Measurements from ENCODE around the gene HPN.
"Not testable (repeated sequence)": the region's sequence is repeated elsewhere in the genome, so short reads cannot be mapped to it uniquely, and the experiment has no call there.

Gene HPN

DNA sequence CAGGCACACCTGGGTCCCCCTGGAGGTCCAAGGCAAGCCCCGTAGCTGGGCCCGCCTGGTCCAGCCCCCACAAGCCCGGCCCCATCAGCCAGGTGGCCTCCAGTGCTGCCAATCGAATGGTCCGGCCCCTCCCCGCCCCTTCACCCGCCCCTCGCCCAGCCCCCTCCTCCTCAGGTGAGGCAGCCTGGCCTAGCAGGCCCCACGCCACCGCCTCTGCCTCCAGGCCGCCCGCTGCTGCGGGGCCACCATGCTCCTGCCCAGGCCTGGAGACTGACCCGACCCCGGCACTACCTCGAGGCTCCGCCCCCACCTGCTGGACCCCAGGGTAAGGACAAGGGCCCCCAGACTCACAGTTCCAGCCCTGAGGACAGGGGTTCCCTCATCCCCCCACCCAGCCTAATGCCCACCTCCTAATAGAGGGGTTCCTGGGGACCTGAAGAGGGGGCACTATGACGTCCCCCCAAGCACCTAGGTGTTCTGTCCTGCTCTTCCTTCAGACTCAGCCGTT lies at the start of gene HPN:
HPN (plus strand) TSS at position 174 of the 508 bp plus-strand sequence. CDS start 786 bp downstream, outside the sequence.
- DNase-seq: no peak

- not testable (repeated sequence) for DNase-seq
Measured at GRCh38 chr19:34992582-34992981, 48.9 kb upstream of the HPN start.

GRCh38 chr19:34994286-34994642 lies 47.3 kb upstream of the HPN start:
- DNase-seq: no peak

DNA sequence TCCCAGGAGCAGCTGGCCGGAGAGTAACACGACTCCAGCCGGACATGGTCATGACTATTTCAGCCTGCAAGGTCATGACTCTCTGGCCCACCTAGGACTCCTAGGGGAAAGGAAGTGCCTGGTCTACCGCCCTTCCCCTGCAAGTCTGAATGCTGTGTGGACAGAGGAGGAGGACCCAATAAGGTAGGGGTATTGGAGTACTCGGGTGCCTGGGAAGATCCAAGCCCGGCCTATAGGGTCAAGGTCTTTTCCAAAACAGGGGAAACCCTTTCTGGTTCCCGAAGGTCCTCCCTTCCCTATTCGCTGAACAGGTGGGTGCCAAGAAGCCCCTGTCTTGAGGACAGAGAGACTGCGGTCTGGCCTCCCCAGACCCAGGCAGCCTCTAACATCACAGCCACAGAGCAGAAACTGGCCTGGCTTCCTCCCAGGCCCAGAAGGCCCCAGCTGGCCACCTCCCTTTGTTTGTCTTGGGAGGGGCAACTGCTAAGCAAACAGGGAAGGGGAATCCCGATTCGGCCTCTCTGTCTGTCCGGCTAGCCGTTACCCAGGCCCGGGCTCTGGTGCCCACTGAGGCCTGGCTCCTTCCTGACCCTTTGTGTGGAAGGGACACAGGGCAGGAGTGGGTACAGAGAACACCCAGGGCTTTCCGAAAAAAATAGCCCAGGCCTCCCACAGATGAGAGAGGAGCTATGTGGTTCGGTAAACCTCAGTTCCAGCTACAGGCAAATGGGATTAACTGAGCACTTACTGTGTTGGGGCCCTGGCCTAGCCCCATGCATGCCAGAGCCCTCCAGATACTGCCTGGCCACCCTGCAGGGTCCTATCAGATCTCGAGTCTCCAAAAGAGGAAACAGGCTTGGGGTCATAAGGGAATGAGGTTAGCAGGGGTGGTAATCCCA lies 46.6 kb upstream of the HPN start:
- DNase-seq: no peak

- DNase-seq: no peak
Measured at GRCh38 chr19:34995551-34995950, 46.0 kb upstream of the HPN start.

- no peak for DNase-seq
Measured at GRCh38 chr19:34997071-34997617, 44.4 kb upstream of the HPN start.

GRCh38 chr19:34998224-34998623 lies 43.3 kb upstream of the HPN start:
- not testable (repeated sequence) for DNase-seq

DNA sequence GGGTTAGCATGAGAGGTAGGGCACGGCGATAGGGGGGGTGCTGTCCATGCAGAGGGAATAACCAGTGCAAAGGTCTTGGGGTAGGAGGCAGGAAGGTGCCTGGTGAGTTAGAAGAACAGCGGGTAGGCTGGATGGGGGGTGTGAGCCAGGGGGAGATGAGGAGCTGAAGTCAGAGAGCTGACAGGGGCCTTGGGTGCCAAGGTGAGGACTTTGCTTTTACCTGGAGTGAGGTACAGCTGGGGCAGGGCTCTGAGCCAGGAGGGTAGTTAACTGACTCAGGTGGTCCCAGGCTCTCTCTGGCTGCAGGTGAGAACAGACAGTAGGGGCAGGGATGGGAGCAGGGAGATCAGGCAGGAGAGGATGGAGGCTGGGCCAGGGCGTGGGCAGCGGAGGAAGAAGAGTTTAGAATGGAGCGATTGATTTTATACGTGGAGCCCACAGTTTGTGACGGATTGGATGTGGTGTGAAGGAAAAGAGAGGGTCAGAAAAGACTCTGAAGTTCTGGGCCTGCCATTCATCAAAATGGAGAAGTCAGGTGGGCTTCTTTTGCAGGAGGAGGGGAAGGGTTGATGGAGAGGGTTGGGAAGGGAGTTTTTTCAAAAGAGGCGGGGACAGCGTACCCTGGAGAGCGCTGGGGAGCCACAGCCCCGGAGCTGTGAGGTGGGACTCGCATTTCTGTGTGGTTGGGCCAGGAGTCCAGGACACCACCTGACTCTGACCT lies 42.6 kb upstream of the HPN start:
- DNase-seq: no peak

DNA sequence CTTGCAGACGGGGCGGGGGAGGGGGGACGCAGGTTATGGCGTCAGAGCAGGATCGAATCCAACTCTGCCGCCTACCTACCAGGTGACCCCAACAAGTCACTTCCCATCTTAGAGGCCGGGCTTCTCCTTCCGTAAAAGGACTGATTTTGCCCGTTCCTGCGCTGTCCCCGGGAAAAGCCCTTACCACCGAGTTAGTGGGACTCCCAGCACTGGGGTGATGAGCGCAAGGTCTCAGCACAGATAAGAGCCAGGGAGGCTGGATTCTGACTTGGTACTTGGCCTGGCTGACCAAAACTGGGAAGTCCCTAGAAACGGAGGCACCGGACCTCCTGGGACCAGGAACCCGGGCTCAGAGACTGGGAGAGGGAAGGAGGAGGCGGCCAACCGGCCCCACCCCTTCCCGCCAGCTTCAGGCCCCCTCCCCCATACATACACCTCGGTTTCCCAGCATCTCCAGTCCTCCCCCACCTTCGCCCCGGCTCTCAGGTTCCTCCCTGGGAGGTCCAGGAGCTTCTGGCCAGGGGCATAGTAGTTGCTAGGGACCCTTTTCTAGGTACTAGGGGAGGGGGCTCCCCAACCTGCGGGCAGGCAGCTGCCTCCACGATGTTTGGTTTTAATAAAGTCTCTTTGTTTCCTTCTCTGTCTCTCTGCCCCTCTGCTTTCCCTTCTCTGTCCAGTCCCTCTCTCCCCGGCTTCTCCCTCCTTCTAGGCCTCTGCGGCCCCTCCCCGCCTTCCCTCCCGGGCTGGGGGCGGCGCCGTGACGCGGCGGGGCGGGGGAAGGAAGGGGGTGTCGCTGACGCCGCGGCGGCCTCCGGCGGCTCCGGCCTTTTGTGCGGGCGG lies 41.8 kb upstream of the HPN start, which contains the start of gene GRAMD1A:
GRAMD1A (plus strand) TSS at position 826 of the 840 bp plus-strand sequence. CDS start 156 bp downstream, outside the sequence.
- peak; percentile 83 for DNase-seq

GRCh38 chr19:35000338-35000646 lies 41.2 kb upstream of the HPN start:
- no peak for DNase-seq

GRCh38 chr19:35000647-35001501 lies 40.6 kb upstream of the HPN start:
- DNase-seq: no peak

GRCh38 chr19:35002037-35002535 lies 39.4 kb upstream of the HPN start:
- DNase-seq: no peak

DNA sequence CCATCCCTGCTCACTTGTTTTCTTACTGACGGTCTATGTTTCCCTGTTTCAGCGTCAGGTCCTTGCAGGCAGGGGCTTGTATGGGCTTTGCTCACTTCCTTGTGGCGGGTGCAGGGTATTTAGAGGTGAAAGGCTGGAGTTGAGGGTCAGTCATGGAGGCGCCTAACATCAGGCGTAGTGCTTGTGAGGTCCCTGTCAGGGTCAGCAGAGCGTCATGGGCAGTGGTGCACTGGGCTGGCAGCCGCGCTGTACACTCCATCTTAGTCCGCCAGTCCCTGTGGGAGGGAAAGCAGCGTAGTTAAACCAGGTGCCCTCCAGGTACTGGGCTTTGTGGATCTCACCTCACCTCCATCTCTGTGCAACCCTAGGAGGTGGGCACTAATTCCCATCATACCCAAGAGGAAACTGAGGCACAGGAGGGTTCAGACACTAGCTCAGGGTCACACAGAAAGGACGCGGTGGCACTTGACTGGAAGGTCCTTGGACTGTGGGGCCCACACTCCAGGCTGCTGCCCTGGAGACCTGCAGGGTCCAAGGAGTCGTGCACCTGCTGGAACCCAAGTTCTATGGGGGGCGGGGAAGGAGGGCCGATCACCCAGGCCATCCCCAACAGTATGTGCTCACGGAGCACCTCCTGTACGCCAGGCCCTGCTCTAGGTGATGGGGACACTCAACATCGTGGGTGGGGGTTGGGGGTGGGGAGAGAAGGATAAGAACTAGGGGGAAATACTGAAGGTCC lies 36.8 kb upstream of the HPN start:
- no peak for DNase-seq

DNA sequence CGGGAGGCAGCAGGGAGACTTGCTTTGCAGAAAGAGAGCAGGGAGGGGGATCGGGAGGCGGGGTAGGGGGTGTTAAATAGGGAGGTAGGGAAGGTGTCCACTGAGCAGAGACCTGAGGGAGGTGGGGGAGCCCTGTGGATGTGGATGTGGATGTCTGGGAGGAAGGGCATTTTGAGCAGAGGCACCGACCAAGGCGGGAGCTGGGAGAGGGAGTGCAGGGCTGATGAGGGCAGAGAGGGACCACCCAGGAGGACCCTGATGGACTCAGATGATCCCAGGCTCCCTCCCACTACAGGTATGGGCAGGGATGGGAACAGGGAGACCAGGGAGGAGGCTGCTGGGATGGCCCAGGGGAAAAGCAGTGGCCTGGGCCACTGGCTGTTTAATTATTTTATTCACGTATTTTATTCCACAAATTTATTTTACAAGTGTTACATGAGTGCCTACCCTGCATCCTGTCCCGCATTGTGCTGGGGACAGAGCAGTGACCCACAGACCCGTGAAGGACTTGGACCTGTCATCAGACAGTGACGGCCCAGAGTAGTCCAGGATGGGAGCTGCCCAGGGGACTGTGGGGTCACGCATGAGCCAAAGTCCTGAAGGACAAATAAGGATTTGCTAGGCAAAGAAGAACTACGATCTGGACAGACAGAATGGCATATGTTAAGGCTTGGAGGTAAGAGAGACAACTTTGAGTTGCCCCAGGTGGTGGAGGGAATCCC lies 36.1 kb upstream of the HPN start:
- no peak for DNase-seq

- not testable (repeated sequence) for DNase-seq
Measured at GRCh38 chr19:35006007-35006341, 35.5 kb upstream of the HPN start.

GRCh38 chr19:35006342-35006998 lies 35.1 kb upstream of the HPN start:
- DNase-seq: peak; percentile 84

- DNase-seq: no peak
Measured at GRCh38 chr19:35006999-35007365, 34.5 kb upstream of the HPN start.

DNA sequence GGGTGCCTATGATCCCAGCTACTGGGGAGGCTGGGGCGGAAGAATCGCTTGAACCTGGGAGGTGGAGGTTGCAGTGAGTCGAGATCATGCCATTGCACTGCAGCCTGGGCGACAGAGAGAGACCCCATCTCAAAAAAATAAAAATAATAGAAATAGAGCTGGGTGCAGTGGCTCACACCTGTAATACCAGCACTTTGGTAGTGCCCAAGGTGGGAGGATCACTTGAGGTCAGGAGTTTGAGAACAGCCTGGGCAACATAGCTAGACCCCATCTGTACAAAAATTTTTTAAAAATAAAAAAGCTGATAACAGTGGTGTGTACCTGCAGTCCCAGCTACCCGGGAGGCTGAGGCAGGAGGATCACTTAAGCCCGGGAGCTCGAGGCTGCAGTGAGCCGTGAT lies 34.1 kb upstream of the HPN start:
- DNase-seq: not testable (repeated sequence)

DNA sequence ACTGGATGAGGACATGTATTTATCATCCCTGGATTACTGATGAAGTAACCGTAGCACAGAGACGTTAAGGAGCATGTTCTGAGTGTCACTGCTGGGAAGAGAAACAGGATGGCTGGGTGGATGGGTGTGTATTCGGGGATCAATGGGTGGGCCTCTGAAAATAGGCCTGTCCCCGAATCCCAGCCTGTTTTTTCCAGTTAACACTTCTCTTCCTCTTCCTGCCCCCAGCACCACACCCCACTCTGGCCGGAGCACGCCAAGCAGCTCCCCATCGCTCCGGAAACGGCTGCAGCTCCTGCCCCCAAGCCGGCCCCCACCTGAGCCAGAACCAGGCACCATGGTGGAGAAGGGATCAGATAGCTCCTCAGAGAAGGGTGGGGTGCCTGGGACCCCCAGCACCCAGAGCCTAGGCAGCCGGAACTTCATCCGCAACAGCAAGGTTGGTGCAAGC lies 32.6 kb upstream of the HPN start:
- DNase-seq: no peak

Data from NCI-H226 (cell line).